ENCODE data around the gene AK4. TPM values are rescaled to one million over a fixed set of nuclear protein-coding genes. Genes with fewer than 3 reads are reported as not detected.

The AK4 gene
- total and polyA plus RNA-seq, 2 of the 8 experiments (the other 6 are each of a cell fraction or from before 2014, with no cell fraction given) = 64.5 to 175 TPM

DNA sequence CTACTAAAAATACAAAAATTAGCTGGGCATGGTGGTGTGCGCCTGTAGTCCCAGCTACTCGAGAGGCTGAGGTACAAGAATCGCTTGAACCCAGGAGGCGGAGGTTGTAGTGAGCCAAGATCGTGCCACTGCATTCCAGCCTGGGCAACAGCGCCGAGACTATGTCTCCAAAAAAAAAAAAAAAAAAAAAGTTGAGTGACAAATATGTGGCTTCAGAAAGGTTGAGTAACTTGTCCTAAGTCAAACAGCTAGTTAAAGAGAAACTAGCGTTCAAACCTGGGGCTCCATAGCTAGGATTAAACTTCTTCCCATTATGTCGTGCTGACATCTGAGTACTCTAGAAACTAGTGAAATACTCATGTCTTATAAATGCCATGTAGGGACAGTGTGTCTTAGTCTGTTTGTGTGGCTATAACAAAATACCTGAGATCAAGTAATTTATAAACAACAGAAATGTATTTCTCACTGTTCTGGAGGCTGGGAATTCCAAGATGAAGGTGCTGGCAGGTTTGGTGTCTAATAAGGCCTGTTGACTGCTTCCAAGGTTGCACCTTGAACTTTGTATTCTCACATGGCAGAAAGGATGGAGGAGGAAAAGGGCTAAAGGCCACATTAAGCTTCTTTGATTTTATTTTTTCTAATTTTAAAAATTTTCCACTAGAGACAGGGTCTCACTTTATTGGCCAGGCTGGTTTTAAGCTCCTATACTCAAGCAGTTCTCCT lies 12.0 kb downstream of the AK4 start (continued):
- TF ChIP-seq, protein P1, sequence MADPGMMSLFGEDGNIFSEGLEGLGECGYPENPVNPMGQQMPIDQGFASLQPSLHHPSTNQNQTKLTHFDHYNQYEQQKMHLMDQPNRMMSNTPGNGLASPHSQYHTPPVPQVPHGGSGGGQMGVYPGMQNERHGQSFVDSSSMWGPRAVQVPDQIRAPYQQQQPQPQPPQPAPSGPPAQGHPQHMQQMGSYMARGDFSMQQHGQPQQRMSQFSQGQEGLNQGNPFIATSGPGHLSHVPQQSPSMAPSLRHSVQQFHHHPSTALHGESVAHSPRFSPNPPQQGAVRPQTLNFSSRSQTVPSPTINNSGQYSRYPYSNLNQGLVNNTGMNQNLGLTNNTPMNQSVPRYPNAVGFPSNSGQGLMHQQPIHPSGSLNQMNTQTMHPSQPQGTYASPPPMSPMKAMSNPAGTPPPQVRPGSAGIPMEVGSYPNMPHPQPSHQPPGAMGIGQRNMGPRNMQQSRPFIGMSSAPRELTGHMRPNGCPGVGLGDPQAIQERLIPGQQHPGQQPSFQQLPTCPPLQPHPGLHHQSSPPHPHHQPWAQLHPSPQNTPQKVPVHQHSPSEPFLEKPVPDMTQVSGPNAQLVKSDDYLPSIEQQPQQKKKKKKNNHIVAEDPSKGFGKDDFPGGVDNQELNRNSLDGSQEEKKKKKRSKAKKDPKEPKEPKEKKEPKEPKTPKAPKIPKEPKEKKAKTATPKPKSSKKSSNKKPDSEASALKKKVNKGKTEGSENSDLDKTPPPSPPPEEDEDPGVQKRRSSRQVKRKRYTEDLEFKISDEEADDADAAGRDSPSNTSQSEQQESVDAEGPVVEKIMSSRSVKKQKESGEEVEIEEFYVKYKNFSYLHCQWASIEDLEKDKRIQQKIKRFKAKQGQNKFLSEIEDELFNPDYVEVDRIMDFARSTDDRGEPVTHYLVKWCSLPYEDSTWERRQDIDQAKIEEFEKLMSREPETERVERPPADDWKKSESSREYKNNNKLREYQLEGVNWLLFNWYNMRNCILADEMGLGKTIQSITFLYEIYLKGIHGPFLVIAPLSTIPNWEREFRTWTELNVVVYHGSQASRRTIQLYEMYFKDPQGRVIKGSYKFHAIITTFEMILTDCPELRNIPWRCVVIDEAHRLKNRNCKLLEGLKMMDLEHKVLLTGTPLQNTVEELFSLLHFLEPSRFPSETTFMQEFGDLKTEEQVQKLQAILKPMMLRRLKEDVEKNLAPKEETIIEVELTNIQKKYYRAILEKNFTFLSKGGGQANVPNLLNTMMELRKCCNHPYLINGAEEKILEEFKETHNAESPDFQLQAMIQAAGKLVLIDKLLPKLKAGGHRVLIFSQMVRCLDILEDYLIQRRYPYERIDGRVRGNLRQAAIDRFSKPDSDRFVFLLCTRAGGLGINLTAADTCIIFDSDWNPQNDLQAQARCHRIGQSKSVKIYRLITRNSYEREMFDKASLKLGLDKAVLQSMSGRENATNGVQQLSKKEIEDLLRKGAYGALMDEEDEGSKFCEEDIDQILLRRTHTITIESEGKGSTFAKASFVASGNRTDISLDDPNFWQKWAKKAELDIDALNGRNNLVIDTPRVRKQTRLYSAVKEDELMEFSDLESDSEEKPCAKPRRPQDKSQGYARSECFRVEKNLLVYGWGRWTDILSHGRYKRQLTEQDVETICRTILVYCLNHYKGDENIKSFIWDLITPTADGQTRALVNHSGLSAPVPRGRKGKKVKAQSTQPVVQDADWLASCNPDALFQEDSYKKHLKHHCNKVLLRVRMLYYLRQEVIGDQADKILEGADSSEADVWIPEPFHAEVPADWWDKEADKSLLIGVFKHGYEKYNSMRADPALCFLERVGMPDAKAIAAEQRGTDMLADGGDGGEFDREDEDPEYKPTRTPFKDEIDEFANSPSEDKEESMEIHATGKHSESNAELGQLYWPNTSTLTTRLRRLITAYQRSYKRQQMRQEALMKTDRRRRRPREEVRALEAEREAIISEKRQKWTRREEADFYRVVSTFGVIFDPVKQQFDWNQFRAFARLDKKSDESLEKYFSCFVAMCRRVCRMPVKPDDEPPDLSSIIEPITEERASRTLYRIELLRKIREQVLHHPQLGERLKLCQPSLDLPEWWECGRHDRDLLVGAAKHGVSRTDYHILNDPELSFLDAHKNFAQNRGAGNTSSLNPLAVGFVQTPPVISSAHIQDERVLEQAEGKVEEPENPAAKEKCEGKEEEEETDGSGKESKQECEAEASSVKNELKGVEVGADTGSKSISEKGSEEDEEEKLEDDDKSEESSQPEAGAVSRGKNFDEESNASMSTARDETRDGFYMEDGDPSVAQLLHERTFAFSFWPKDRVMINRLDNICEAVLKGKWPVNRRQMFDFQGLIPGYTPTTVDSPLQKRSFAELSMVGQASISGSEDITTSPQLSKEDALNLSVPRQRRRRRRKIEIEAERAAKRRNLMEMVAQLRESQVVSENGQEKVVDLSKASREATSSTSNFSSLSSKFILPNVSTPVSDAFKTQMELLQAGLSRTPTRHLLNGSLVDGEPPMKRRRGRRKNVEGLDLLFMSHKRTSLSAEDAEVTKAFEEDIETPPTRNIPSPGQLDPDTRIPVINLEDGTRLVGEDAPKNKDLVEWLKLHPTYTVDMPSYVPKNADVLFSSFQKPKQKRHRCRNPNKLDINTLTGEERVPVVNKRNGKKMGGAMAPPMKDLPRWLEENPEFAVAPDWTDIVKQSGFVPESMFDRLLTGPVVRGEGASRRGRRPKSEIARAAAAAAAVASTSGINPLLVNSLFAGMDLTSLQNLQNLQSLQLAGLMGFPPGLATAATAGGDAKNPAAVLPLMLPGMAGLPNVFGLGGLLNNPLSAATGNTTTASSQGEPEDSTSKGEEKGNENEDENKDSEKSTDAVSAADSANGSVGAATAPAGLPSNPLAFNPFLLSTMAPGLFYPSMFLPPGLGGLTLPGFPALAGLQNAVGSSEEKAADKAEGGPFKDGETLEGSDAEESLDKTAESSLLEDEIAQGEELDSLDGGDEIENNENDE (IDR thresholded peaks at IDR 0.05; ENCODE audit: insufficient replicate concordance, low read length) = no peak
- TF ChIP-seq, protein P2, sequence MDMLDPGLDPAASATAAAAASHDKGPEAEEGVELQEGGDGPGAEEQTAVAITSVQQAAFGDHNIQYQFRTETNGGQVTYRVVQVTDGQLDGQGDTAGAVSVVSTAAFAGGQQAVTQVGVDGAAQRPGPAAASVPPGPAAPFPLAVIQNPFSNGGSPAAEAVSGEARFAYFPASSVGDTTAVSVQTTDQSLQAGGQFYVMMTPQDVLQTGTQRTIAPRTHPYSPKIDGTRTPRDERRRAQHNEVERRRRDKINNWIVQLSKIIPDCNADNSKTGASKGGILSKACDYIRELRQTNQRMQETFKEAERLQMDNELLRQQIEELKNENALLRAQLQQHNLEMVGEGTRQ (IDR thresholded peaks at IDR 0.05; ENCODE audit: low read length) = no peak
- TF ChIP-seq YY1 (IDR thresholded peaks at IDR 0.05; ENCODE audit: low read depth, low read length) = no peak
- no peak for TF ChIP-seq SUZ12 (IDR thresholded peaks at IDR 0.05; ENCODE audit: low read length)
- TF ChIP-seq, protein P3, sequence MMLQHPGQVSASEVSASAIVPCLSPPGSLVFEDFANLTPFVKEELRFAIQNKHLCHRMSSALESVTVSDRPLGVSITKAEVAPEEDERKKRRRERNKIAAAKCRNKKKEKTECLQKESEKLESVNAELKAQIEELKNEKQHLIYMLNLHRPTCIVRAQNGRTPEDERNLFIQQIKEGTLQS (IDR thresholded peaks at IDR 0.05; ENCODE audit: insufficient read depth, low read depth, low read length) = no peak
- TF ChIP-seq POU5F1 (IDR thresholded peaks at IDR 0.05; ENCODE audit: low read depth, low read length) = no peak

All from H1 (cell line).